Parathyroid adenoma (tissue), 2 donors: Measurements from ENCODE around the gene NISCH.

ENCODE experiments used
- H2AFZ ChIP-seq: fragments of 300-600 bp; sonication (generic); one replicate; pipeline ENCODE4 v1.7.0; 2017; ENCODE audit warnings: antibody characterized with exemption, mild to moderate bottlenecking
- H3K27ac ChIP-seq: fragments of 300-600 bp; sonication (generic); one replicate; pipeline ENCODE4 v1.7.0; 2017
- H3K27me3 ChIP-seq: fragments of 300-600 bp; sonication (generic); one replicate; pipeline ENCODE4 v1.7.0; 2017; ENCODE audit warnings: low read length; ENCODE audit not compliant: control insufficient read depth, insufficient read depth
- H3K36me3 ChIP-seq: fragments of 300-600 bp; sonication (generic); one replicate; pipeline ENCODE4 v1.7.0; 2017; ENCODE audit warnings: low read length; ENCODE audit not compliant: control insufficient read depth, insufficient read depth
- H3K4me1 ChIP-seq: fragments of 300-600 bp; sonication (generic); one replicate; pipeline ENCODE4 v1.7.0; 2017; ENCODE audit warnings: control low read depth
- H3K4me2 ChIP-seq: fragments of 300-600 bp; sonication (generic); one replicate; pipeline ENCODE4 v1.7.0; 2017; ENCODE audit warnings: low read length
- H3K4me3 ChIP-seq: fragments of 300-600 bp; sonication (generic); one replicate; pipeline ENCODE4 v1.7.0; 2017; ENCODE audit warnings: low read depth, low read length
- H3K79me2 ChIP-seq: fragments of 300-600 bp; sonication (generic); one replicate; pipeline ENCODE4 v1.7.0; 2017; ENCODE audit warnings: control low read depth
- H3K9ac ChIP-seq: fragments of 300-600 bp; sonication (generic); one replicate; pipeline ENCODE4 v1.7.0; 2017; ENCODE audit warnings: mild to moderate bottlenecking
- H3K9me3 ChIP-seq: fragments of 300-600 bp; sonication (generic); one replicate; pipeline ENCODE4 v1.7.0; 2017; ENCODE audit warnings: low read length; ENCODE audit not compliant: control insufficient read depth
- TF ChIP-seq, protein P1 (sequence below): fragments of 300-600 bp; sonication (generic); IDR thresholded peaks from one replicate; pipeline ENCODE4 v1.7.0; 2017; ENCODE audit warnings: antibody characterized with exemption, mild to moderate bottlenecking
- donor health status: primary hyperparathyroidism.

Gene NISCH

DNA sequence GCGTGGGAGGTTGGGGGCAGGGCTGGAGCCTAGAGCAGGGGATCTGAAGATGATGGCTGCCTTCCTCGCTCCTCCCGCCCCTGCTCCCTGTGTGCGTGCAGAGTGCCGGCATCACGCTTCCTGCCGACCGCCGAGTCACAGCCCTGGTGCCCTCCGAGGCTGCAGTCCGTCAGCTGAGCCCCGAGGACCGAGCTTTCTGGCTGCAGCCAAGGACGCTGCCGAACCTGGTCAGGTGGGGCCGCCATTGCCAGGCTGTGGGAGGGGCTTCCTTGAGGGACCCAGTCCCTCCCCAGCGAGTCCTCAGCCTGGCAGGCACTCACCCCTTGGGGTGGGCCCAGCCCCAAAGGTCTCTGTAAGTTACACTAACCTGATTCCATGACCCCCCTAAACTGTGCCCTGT, 57.3 kb downstream of the NISCH start:
- TF ChIP-seq, protein P1, sequence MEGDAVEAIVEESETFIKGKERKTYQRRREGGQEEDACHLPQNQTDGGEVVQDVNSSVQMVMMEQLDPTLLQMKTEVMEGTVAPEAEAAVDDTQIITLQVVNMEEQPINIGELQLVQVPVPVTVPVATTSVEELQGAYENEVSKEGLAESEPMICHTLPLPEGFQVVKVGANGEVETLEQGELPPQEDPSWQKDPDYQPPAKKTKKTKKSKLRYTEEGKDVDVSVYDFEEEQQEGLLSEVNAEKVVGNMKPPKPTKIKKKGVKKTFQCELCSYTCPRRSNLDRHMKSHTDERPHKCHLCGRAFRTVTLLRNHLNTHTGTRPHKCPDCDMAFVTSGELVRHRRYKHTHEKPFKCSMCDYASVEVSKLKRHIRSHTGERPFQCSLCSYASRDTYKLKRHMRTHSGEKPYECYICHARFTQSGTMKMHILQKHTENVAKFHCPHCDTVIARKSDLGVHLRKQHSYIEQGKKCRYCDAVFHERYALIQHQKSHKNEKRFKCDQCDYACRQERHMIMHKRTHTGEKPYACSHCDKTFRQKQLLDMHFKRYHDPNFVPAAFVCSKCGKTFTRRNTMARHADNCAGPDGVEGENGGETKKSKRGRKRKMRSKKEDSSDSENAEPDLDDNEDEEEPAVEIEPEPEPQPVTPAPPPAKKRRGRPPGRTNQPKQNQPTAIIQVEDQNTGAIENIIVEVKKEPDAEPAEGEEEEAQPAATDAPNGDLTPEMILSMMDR = no peak
- no peak overlapping the region for H2AFZ ChIP-seq
- H3K4me1 ChIP-seq = no peaks in the 10 kb centered on the region
- no peaks in the 10 kb centered on the region for H3K9me3 ChIP-seq
- H3K4me2 ChIP-seq = no peak overlapping the region
- no peak overlapping the region for H3K9ac ChIP-seq
- no peak overlapping the region for H3K27ac ChIP-seq
- H3K36me3 ChIP-seq = no peaks in the 10 kb centered on the region
- no peak overlapping the region for H3K4me3 ChIP-seq
- H3K79me2 ChIP-seq = no peaks in the 10 kb centered on the region
- H3K27me3 ChIP-seq = no peaks in the 10 kb centered on the region

DNA sequence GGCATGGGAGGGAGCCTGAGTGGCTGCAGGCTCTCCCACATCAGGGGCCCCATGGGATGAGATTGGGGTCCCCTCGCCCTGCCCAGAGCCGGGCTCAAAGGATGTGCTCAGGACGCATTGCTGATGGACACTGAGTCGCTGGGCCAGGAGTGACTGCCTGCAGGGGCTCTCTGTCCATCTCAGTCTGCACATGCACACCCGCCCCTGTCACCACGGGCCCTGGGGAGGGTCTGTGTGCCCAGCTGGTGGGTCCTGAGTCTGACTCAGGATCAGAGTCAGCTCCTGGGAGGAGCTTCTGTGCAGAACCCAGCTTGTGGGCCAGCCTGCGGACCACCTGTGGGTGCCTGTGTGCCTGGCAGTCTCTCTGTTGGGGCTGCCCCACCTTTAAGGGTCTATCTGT, 57.9 kb downstream of the NISCH start:
- Histone ChIP-seq H3K9me3 (no peaks in the 10 kb centered on the region), H3K27ac (no peak overlapping the region), H3K4me3 (no peak overlapping the region), H3K4me2 (no peak overlapping the region), H3K27me3 (no peaks in the 10 kb centered on the region), H3K36me3 (no peaks in the 10 kb centered on the region), H3K9ac (no peak overlapping the region), H2AFZ (no peak overlapping the region), H3K4me1 (no peaks in the 10 kb centered on the region), H3K79me2 (no peaks in the 10 kb centered on the region)
- TF ChIP-seq, protein P1 = no peak

DNA sequence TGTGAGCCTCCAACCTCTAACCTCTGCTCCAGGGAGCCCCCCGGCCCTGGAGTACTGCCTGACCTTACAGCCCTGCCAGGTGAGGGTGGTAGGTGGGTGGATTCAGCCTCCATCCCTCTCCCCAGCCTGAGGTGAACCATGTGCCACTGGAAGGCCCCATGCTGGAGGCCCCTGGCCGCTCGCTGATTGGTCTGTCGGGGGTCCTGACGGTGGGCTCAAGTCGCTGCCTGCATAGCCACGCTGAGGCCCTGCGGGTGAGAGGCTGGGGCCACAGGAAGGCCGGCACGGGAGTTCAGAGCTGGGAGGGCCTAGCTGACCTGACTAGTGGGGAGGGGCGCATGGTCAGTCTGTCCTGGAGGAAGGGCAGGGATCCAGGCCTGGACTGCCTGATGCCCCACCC, 59.2 kb downstream of the NISCH start:
- Histone ChIP-seq H3K9me3 (no peaks in the 10 kb centered on the region), H3K4me3 (no peak overlapping the region), H3K4me2 (no peak overlapping the region), H3K36me3 (no peaks in the 10 kb centered on the region), H3K27me3 (no peaks in the 10 kb centered on the region), H3K4me1 (no peaks in the 10 kb centered on the region), H3K27ac (no peak overlapping the region), H3K79me2 (no peaks in the 10 kb centered on the region), H3K9ac (no peak overlapping the region), H2AFZ (no peak overlapping the region)
- TF ChIP-seq, protein P1 = no peak

DNA sequence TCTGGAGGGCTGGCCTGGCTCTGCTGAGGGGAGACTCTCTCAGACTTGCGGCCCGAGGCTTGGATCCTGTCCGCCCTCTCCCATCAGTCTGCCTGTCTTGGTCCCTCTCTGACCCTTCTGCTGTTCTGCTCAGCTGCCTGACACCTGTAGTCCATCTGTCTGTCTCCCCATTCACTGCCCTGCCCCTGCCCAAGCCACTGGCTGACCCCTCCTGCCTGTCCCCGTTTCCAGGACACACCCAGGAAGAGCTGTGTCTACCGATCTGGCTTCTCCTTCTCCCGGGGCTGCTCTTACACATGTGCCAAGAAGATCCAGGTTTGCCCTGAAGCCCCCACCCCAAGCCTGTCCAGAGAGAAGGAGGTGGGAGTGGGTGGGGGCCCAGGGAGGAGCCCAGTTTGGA, 59.8 kb downstream of the NISCH start:
- H3K9ac ChIP-seq = no peak overlapping the region
- no peaks in the 10 kb centered on the region for H3K27me3 ChIP-seq
- no peaks in the 10 kb centered on the region for H3K36me3 ChIP-seq
- no peak overlapping the region for H3K4me3 ChIP-seq
- H2AFZ ChIP-seq = no peak overlapping the region
- no peak overlapping the region for H3K4me2 ChIP-seq
- H3K9me3 ChIP-seq = no peaks in the 10 kb centered on the region
- H3K27ac ChIP-seq = no peak overlapping the region
- no peaks in the 10 kb centered on the region for H3K79me2 ChIP-seq
- no peaks in the 10 kb centered on the region for H3K4me1 ChIP-seq
- TF ChIP-seq, protein P1 = no peak

DNA sequence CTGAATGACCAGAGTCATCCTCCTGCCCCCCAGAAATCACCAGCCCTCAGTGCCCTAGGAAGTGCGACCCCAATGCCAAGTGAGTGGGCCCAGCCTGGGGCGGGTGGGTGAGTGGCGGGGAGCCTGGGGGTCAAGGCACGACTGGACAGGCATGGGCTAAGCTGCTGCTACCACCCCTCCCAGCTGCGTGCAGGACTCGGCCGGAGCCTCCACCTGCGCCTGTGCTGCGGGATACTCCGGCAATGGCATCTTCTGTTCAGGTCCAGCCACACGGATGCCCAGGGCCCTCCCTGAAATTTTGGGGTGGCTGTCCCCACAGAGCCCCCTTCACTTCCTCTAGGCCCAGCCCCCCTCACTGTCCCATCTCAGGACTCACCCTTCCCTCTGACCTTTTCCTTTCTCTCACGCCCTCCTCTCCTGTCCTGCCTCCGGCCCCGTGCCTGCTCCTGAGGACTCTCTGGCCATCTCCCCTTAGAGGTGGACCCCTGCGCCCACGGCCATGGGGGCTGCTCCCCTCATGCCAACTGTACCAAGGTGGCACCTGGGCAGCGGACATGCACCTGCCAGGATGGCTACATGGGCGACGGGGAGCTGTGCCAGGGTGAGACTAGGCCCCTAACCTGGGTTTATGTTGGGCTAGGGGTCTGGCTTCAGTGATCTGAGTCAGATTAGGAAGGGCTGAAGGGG, 61.2 kb downstream of the NISCH start:
- H2AFZ ChIP-seq = no peak overlapping the region
- TF ChIP-seq, protein P1 = no peak
- no peaks in the 10 kb centered on the region for H3K79me2 ChIP-seq
- H3K4me3 ChIP-seq = no peak overlapping the region
- H3K9me3 ChIP-seq = no peaks in the 10 kb centered on the region
- no peak overlapping the region for H3K4me2 ChIP-seq
- no peak overlapping the region for H3K27ac ChIP-seq
- no peaks in the 10 kb centered on the region for H3K27me3 ChIP-seq
- H3K4me1 ChIP-seq = no peaks in the 10 kb centered on the region
- no peak overlapping the region for H3K9ac ChIP-seq
- H3K36me3 ChIP-seq = no peaks in the 10 kb centered on the region
